IMR-90 (cell line): ENCODE measurements around the gene HOXA5. TPM values are rescaled to one million over a fixed set of nuclear protein-coding genes. Genes with fewer than 3 reads are reported as not detected.

ENCODE experiments used
- ATAC-seq: fragments of 200-7000 bp; cut with Tn5 transposase; 2 replicates; pipeline ENCODE4 v1.9.1; 2020; ENCODE audit warnings: low read depth, mild to moderate bottlenecking, moderate library complexity
- BruUV-seq: library from RNA; stranded (reverse); fragments of 400-500 nt; replicated peaks from 2 replicates; lab custom pipeline; 2021; lab: Mats Ljungman, UMichigan
- CTCF ChIA-PET: fragments of 300-600 bp; formaldehyde crosslinking; extraction: SDS; loops from one replicate; lab custom pipeline; 2021; ENCODE audit warnings: antibody characterized with exemption; lab: Yijun Ruan, JAX
- POLR2A ChIA-PET: fragments of 300-600 bp; sonication (Branson Sonifier 250); formaldehyde crosslinking; loops from one replicate; lab custom pipeline; 2022; ENCODE audit warnings: antibody characterized with exemption; ENCODE audit not compliant: unreplicated experiment; lab: Charles Lee
- DNase-seq: peaks from one replicate; pipeline ENCODE4 v3.0.0; 2013
- H2AFZ ChIP-seq: replicated peaks from 2 replicates; pipeline ENCODE3; 2013; ENCODE audit warnings: low read length, mild to moderate bottlenecking; ENCODE audit not compliant: poor library complexity
- H2AK5ac ChIP-seq: 2 replicates; pipeline ENCODE4 v1.6.1; 2013; ENCODE audit warnings: low read depth, low read length, inconsistent platforms
- H2AK9ac ChIP-seq: replicated peaks from 2 replicates; pipeline ENCODE3; 2013; ENCODE audit warnings: mild to moderate bottlenecking, low read depth, low read length, moderate library complexity; ENCODE audit not compliant: poor library complexity
- H2BK120ac ChIP-seq: 2 replicates; pipeline ENCODE4 v1.6.1; 2013; ENCODE audit warnings: low read depth, low read length, inconsistent platforms
- H2BK15ac ChIP-seq: 3 replicates; pipeline ENCODE4 v1.6.1; 2013; ENCODE audit warnings: low read depth, low read length, inconsistent platforms
- H2BK20ac ChIP-seq: 2 replicates; pipeline ENCODE4 v1.6.1; 2013; ENCODE audit warnings: low read depth, mild to moderate bottlenecking, inconsistent platforms, low read length, moderate library complexity
- H2BK5ac ChIP-seq: 2 replicates; pipeline ENCODE4 v1.6.1; 2013; ENCODE audit warnings: mild to moderate bottlenecking, low read depth, low read length, inconsistent platforms; ENCODE audit not compliant: poor library complexity, severe bottlenecking
- H3K14ac ChIP-seq: replicated peaks from 2 replicates; pipeline ENCODE4 v1.6.1; 2013; ENCODE audit warnings: low read depth, low read length, inconsistent platforms
- H3K18ac ChIP-seq: 2 replicates; pipeline ENCODE4 v1.6.1; 2013; ENCODE audit warnings: low read depth, low read length, control low read depth
- H3K23ac ChIP-seq: 2 replicates; pipeline ENCODE4 v1.6.1; 2013; ENCODE audit warnings: low read depth, low read length, inconsistent platforms
- H3K27ac ChIP-seq: 2 replicates; pipeline ENCODE4 v1.5.1; 2013; ENCODE audit warnings: mild to moderate bottlenecking, control low read depth, low read length; ENCODE audit not compliant: insufficient read depth
- H3K27me3 ChIP-seq: 2 replicates; pipeline ENCODE4 v1.6.1; 2013; ENCODE audit warnings: low read length; ENCODE audit not compliant: control insufficient read depth, insufficient read depth
- H3K36me3 ChIP-seq: 2 replicates; pipeline ENCODE4 v1.6.1; 2013; ENCODE audit warnings: low read length, mixed read lengths; ENCODE audit not compliant: control insufficient read depth, insufficient read depth
- H3K4ac ChIP-seq: 2 replicates; pipeline ENCODE4 v1.6.1; 2013; ENCODE audit warnings: low read depth, low read length, inconsistent platforms
- H3K4me1 ChIP-seq: 2 replicates; pipeline ENCODE4 v1.6.1; 2013; ENCODE audit warnings: low read length, mixed read lengths; ENCODE audit not compliant: control insufficient read depth, insufficient read depth
- H3K4me2 ChIP-seq: 2 replicates; pipeline ENCODE4 v1.6.1; 2013; ENCODE audit warnings: low read depth, mild to moderate bottlenecking, control low read depth, low read length, moderate library complexity
- H3K4me3 ChIP-seq: 2 replicates; pipeline ENCODE4 v1.5.1; 2013; ENCODE audit warnings: low read depth, mild to moderate bottlenecking, control low read depth, low read length, moderate library complexity; ENCODE audit not compliant: insufficient read depth
- H3K56ac ChIP-seq: 2 replicates; pipeline ENCODE4 v1.6.1; 2013; ENCODE audit warnings: low read length, inconsistent platforms; ENCODE audit not compliant: insufficient read depth; ENCODE audit errors: extremely low read depth
- H3K79me1 ChIP-seq, 2 experiments: 2 replicates each; pipeline ENCODE4 v1.6.1; 2013; ENCODE audit warnings: low read length in 2 of 2, inconsistent platforms in 1 of 2, low read depth in 1 of 2
- H3K9ac ChIP-seq: 2 replicates; pipeline ENCODE4 v1.6.1; 2013; ENCODE audit warnings: low read depth, low read length, control low read depth
- H3K9me1 ChIP-seq: 2 replicates; pipeline ENCODE4 v1.6.1; 2013; ENCODE audit warnings: low read length, inconsistent platforms; ENCODE audit not compliant: insufficient read depth
- H3K9me3 ChIP-seq: 2 replicates; pipeline ENCODE4 v1.6.1; 2013; ENCODE audit warnings: low read length; ENCODE audit not compliant: control insufficient read depth, insufficient read depth
- H4K20me1 ChIP-seq: 2 replicates; pipeline ENCODE4 v1.6.1; 2013; ENCODE audit warnings: low read length, inconsistent platforms; ENCODE audit not compliant: insufficient read depth
- H4K5ac ChIP-seq: 2 replicates; pipeline ENCODE4 v1.6.1; 2013; ENCODE audit warnings: mild to moderate bottlenecking, low read depth, low read length, control low read depth
- H4K8ac ChIP-seq, 2 experiments: 2 replicates each; pipeline ENCODE4 v1.6.1; 2013; ENCODE audit warnings: low read depth in 2 of 2, low read length in 2 of 2, control low read depth in 1 of 2, inconsistent platforms in 1 of 2
- H4K91ac ChIP-seq: 2 replicates; pipeline ENCODE4 v1.6.1; 2013; ENCODE audit warnings: low read depth, low read length, inconsistent platforms; ENCODE audit not compliant: insufficient read depth
- BHLHE40 ChIP-seq: fragments of 150-350 bp; IDR thresholded peaks from 2 replicates; pipeline ENCODE4 v1.6.1; 2016; ENCODE audit warnings: mild to moderate bottlenecking, low read depth, low read length
- CTCF ChIP-seq: conservative IDR thresholded peaks from 2 replicates; pipeline ENCODE4 v1.5.1; 2012; ENCODE audit warnings: mild to moderate bottlenecking, low read depth, low read length, improper control_type of control experiment
- FOS ChIP-seq: fragments of 150-350 bp; IDR thresholded peaks from 2 replicates; pipeline ENCODE4 v1.6.1; 2016; ENCODE audit warnings: low read depth, low read length
- MAFK ChIP-seq: IDR thresholded peaks from 2 replicates; pipeline ENCODE4 v1.6.1; 2012; ENCODE audit warnings: low read depth, low read length, improper control_type of control experiment
- POLR2A ChIP-seq: IDR thresholded peaks from 2 replicates; pipeline ENCODE4 v1.6.1; 2012; ENCODE audit warnings: mild to moderate bottlenecking, low read depth, low read length
- WGBS, 2 experiments: methylation state at CpG; one replicate each; pipeline versions ENCODE4 v1.1.5 to v1.1.7; 2013; ENCODE audit warnings: missing lambda C conversion rate in 2 of 2; ENCODE audit not compliant: insufficient read length in 1 of 2; ENCODE audit errors: extremely low coverage in 2 of 2; 5-methylcytosine and 5-hydroxymethylcytosine counted together
- dilution Hi-C: fragments of 300-500 bp; cut with HindIII; formaldehyde crosslinking; loops from one replicate; pipeline ENCODE4 v1.14.3; 2018; ENCODE audit warnings: low sequenced_read_pairs; ENCODE audit not compliant: unreplicated experiment
- in situ Hi-C: fragments of 300-500 bp; cut with MboI; formaldehyde crosslinking; loops from 3 replicates; pipeline ENCODE4 v1.14.3; 2019; ENCODE audit warnings: low sequenced_read_pairs, inconsistent platforms, mixed read lengths
- intact Hi-C: fragments of 100-400 bp; cut with micrococcal nuclease; formaldehyde crosslinking; loops from 2 replicates; pipeline ENCODE4 v1.10.0; 2022
- polyA plus RNA-seq, 3 experiments: library from polyadenylated mRNA; depleted of rRNA; stranded (reverse); fragments of >200 nt; gene quantifications; 2 replicates each; pipeline ENCODE4 v1.2.3, GENCODE V29; 2012; ENCODE audit warnings: low replicate concordance in 1 of 3
- total RNA-seq: library from RNA; depleted of rRNA; stranded (reverse); fragments of >200 nt; gene quantifications from 2 replicates; pipeline ENCODE4 v1.2.3, GENCODE V29; 2012
- TF ChIP-seq, protein P1 (sequence below): fragments of 150-350 bp; IDR thresholded peaks from 2 replicates; pipeline ENCODE4 v1.6.1; 2017; ENCODE audit warnings: mild to moderate bottlenecking, antibody characterized with exemption, low read length, low read depth

HOXA5 gene
- total and polyA plus RNA-seq, 2 of the 4 experiments (the other 2 are of a cell fraction), result 19.9 to 29.4 TPM

DNA sequence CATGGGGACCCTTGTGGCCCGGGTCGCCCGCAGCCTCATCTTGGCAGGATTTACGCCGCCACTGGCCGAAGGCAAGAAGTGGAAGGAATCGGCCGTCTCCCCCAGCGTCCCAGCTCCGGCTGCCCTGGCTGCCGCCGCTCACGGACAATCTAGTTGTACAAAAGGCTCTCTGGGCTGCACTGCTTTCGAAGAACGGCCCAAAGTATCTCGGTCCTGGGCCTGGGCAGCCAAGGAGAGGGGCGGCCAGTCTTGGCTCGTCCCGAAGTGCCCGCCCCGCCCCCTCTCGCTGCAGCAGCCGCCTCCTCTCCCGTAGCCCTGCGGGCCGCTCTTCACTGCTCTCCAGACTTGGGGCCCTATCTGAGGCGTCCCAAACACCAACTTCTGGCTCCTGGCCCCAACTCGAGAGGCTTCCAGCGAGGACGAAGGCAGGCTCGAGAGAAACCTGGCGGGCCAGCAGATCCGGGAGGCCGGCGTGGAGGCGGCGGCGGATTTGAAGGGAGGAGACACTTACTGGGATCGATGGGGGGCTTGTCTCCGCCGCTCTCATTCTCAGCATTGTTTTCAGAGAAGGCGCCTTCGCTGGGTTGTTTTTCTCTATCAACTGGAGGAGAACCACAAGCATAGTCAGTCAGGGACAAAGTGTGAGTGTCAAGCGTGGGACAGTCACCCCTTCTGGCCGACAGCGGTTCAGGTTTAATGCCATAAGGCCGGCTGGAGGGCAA lies 21.0 kb upstream of the HOXA5 start:
- no peak for DNase-seq
- intact Hi-C loops, result loop anchor here (5.0 to 10.0 kb wide), 2 partner anchors 962 to 1910 kb away; partner anchors contain the start of genes CBX3 and HNRNPA2B1
- peak overlapping the region; percentile 44; the same call in 1 of the 2 replicates for H3K4me3 ChIP-seq

More for the DNA sequence above, 21.0 kb upstream of the HOXA5 start:
- Histone ChIP-seq H3K27ac (no peak overlapping the region), H2BK15ac (no peak overlapping the region), H3K79me1 (no peaks in the 10 kb centered on the region), H3K56ac (no peak overlapping the region), H2AFZ (peak overlapping the region; percentile 88), H3K23ac (no peak overlapping the region), H4K8ac (no peak overlapping the region), H4K91ac (no peak overlapping the region), H3K9me1 (no peaks in the 10 kb centered on the region), H3K18ac (no peak overlapping the region), H3K27me3 (peaks cover 66% of the 10 kb centered on the region), H2AK5ac (no peak overlapping the region), H3K36me3 (no peaks in the 10 kb centered on the region), H3K9me3 (peaks cover 21% of the 10 kb centered on the region), H4K5ac (no peak overlapping the region), H2AK9ac (no peak overlapping the region), H3K4me2 (no peak overlapping the region), H2BK120ac (no peak overlapping the region), H3K4ac (no peak overlapping the region), H3K4me1 (no peaks in the 10 kb centered on the region; the same call in 1 of the 2 replicates), H2BK5ac (no peak overlapping the region), H3K9ac (no peak overlapping the region), H2BK20ac (no peak overlapping the region), H3K14ac (no peak overlapping the region), H4K20me1 (no peaks in the 10 kb centered on the region)
- CTCF ChIA-PET, result no interaction called here
- no peak for ATAC-seq
- dilution Hi-C loops, result no loop called here
- no peak for TF ChIP-seq BHLHE40
- no peak for TF ChIP-seq POLR2A
- no peak for TF ChIP-seq MAFK
- TF ChIP-seq FOS, result no peak
- TF ChIP-seq, protein P1, sequence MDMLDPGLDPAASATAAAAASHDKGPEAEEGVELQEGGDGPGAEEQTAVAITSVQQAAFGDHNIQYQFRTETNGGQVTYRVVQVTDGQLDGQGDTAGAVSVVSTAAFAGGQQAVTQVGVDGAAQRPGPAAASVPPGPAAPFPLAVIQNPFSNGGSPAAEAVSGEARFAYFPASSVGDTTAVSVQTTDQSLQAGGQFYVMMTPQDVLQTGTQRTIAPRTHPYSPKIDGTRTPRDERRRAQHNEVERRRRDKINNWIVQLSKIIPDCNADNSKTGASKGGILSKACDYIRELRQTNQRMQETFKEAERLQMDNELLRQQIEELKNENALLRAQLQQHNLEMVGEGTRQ, result no peak
- TF ChIP-seq CTCF, result no peak
- in situ Hi-C loops, result no loop called here
- no TSS peak for BruUV-seq
- 23% methylated on average over 32 of the region's 47 CpGs; no CpG with 5 or more reads in 1 of the 2 experiments for WGBS, 2 experiments
- POLR2A ChIA-PET, result interaction anchor here (0.6 kb wide), 1 partner anchor 694 kb away, joined by 3 read pairs; no protein-coding TSS in a partner anchor
